ENCODE measurements around the gene ZNHIT3. TPM values are rescaled to one million over a fixed set of nuclear protein-coding genes. Genes with fewer than 3 reads are reported as not detected.

ZNHIT3 gene
- total and polyA plus RNA-seq, 2 of the 4 experiments (the other 2 are of a cell fraction) = 27.8 to 52.3 TPM

DNA sequence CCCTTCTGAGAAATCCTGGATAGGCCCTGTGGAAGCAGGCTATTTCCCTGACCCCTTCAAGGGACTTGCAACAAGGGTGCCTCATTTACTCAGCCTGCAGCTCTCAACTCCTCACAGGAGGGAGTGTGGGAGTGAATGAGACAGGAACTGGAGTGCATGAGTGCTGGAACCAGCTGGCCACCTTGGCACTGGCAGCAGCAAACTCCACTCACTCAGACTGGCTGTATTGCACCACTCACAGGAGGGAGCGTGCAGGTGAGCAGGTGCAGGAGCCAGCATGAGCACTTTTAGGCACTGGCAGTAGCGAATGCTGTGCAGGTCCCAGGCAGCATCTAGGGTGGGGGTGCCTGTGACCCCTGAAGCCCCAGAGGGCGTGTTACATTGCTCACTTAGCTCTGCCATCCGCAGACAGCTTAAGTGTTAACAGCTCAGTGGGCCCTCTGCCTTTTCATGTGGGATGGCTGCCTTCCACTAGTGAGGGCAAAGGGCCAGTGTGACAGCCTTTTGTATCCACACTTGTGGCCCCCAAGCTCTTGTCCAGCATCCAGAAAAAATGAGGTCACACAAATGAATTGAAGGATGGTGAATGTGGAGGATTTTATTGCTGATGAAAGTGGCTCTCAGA, 11.0 kb upstream of the ZNHIT3 start:
- Histone ChIP-seq H2BK20ac (ENCODE audit: low read depth, low read length) (no peak overlapping the region), H2AK9ac (replicated peaks; ENCODE audit: low read depth, low read length, poor library complexity) (no peak overlapping the region), H3K18ac (ENCODE audit: low read depth, low read length) (no peak overlapping the region), H3K14ac (replicated peaks; ENCODE audit: low read depth, low read length) (no peak overlapping the region), H2AK5ac (ENCODE audit: low read depth, low read length) (no peak overlapping the region), H3K4ac (ENCODE audit: low read depth, low read length) (no peak overlapping the region), H2BK5ac (ENCODE audit: low read depth, low read length, poor library complexity, severe bottlenecking) (no peak overlapping the region), H3K4me1 (ENCODE audit: control insufficient read depth, insufficient read depth, low read length) (no peaks in the 10 kb centered on the region), H2BK15ac (ENCODE audit: low read depth, low read length) (no peak overlapping the region), H4K20me1 (ENCODE audit: insufficient read depth, low read length) (no peaks in the 10 kb centered on the region), H3K27ac (ENCODE audit: insufficient read depth, low read length) (no peak overlapping the region), H4K8ac (ENCODE audit: low read depth in 2 of 2, low read length in 2 of 2) (no peak overlapping the region), H3K79me1 (ENCODE audit: low read depth in 1 of 2, low read length in 2 of 2) (no peaks in the 10 kb centered on the region), H4K91ac (ENCODE audit: insufficient read depth, low read depth, low read length) (no peak overlapping the region), H3K36me3 (ENCODE audit: control insufficient read depth, insufficient read depth, low read length) (no peaks in the 10 kb centered on the region), H3K9me3 (ENCODE audit: control insufficient read depth, insufficient read depth, low read length) (no peaks in the 10 kb centered on the region), H2AFZ (replicated peaks; ENCODE audit: low read length, poor library complexity) (no peak overlapping the region), H3K9ac (ENCODE audit: low read depth, low read length) (no peak overlapping the region), H3K9me1 (ENCODE audit: insufficient read depth, low read length) (no peaks in the 10 kb centered on the region), H4K5ac (ENCODE audit: low read depth, low read length) (no peak overlapping the region), H3K23ac (ENCODE audit: low read depth, low read length) (no peak overlapping the region), H3K56ac (ENCODE audit: extremely low read depth, insufficient read depth, low read length) (no peak overlapping the region), H3K4me3 (ENCODE audit: insufficient read depth, low read depth, low read length) (no peak overlapping the region), H3K27me3 (ENCODE audit: control insufficient read depth, insufficient read depth, low read length) (peaks cover 3% of the 10 kb centered on the region; the same call in 1 of the 2 replicates), H3K4me2 (ENCODE audit: low read depth, low read length) (no peak overlapping the region), H2BK120ac (ENCODE audit: low read depth, low read length) (no peak overlapping the region)
- WGBS, 2 experiments (ENCODE audit: extremely low coverage in 2 of 2, insufficient read length in 1 of 2) = 14% methylated on average over 3 of the region's 4 CpGs; no CpG with 5 or more reads in 1 of the 2 experiments
- dilution Hi-C loops (cut with HindIII; ENCODE audit: low sequenced_read_pairs, unreplicated experiment) (no loop called here), intact Hi-C loops (cut with micrococcal nuclease) (no loop called here), in situ Hi-C loops (cut with MboI; ENCODE audit: low sequenced_read_pairs) (no loop called here)
- no peak for ATAC-seq (ENCODE audit: low read depth)
- no TSS peak for BruUV-seq (replicated peaks)
- TF ChIP-seq RAD21 (IDR thresholded peaks at IDR 0.05; ENCODE audit: low read length) = no peak
- TF ChIP-seq RFX5 (IDR thresholded peaks at IDR 0.05; ENCODE audit: low read depth, low read length) = no peak
- no peak for DNase-seq
- POLR2A ChIA-PET (ENCODE audit: unreplicated experiment) = no interaction called here
- CTCF ChIA-PET = no interaction called here

Data from IMR-90 (cell line).